ENCODE data around the gene NEDD4L. TPM values are rescaled to one million over a fixed set of nuclear protein-coding genes. Genes with fewer than 3 reads are reported as not detected.

NEDD4L gene
- total and polyA plus RNA-seq, 10 of the 15 experiments (the other 5 are each of a cell fraction or from before 2014, with no cell fraction given) = 7.4 to 24.0 (median 17.7) TPM

DNA sequence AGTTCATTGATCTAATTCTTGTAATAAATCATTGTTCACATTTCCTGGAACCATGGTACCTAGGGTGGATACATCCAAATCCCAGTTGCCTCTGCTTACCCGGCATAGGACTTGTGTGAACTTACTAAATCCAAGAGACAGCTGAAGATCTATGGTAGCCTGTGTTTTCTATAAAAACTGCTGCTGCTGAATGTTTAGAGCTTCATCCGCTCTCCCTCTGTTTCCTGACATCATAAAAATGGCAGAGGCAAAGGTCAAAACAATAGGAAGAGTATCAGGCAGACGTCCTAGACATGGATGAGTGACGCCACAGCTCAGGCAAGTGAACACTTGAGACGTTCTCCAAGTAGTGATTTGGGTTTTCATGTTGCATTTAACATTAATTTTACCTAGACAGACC is 326.6 kb downstream of the NEDD4L start (continued):
- TF ChIP-seq, protein P1, sequence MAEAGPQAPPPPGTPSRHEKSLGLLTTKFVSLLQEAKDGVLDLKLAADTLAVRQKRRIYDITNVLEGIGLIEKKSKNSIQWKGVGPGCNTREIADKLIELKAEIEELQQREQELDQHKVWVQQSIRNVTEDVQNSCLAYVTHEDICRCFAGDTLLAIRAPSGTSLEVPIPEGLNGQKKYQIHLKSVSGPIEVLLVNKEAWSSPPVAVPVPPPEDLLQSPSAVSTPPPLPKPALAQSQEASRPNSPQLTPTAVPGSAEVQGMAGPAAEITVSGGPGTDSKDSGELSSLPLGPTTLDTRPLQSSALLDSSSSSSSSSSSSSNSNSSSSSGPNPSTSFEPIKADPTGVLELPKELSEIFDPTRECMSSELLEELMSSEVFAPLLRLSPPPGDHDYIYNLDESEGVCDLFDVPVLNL (IDR thresholded peaks at IDR 0.05; ENCODE audit: low read depth, low read length) = no peak
- TF ChIP-seq RELA (IDR thresholded peaks at IDR 0.05; ENCODE audit: borderline replicate concordance, partially characterized antibody) = no peak
- no peak for TF ChIP-seq TAF1 (IDR thresholded peaks at IDR 0.05; ENCODE audit: borderline replicate concordance, low read depth, low read length)
- no peak for TF ChIP-seq HCFC1 (IDR thresholded peaks at IDR 0.05; ENCODE audit: low read length)

GRCh38 chr18:58373481-58373880 is 329.5 kb downstream of the NEDD4L start:
- ChIA-PET POLR2A (no interaction called here), SMC1A (ENCODE audit: uncharacterized antibody, unreplicated experiment) (no interaction called here)
- H3K4me2 ChIP-seq (ENCODE audit: control insufficient read depth, insufficient read depth) = no peak overlapping the region

More at GRCh38 chr18:58373481-58373880, 329.5 kb downstream of the NEDD4L start:
- ChIA-PET CTCF (no interaction called here), RAD21 (ENCODE audit: unreplicated experiment) (no interaction called here)
- Histone ChIP-seq H4K20me1 (ENCODE audit: control insufficient read depth, insufficient read depth) (no peaks in the 10 kb centered on the region), H3K9me3 (replicated peaks; ENCODE audit: control insufficient read depth, insufficient read depth, low read length) (no peaks in the 10 kb centered on the region), H3K9ac (ENCODE audit: control insufficient read depth, insufficient read depth, low read length) (no peak overlapping the region), H3K27me3 (replicated peaks in 1 of 2; ENCODE audit: control insufficient read depth in 2 of 2, insufficient read depth in 2 of 2, low read length in 1 of 2) (no peaks in the 10 kb centered on the region), H3K27ac (ENCODE audit: control insufficient read depth, insufficient read depth) (no peak overlapping the region), H2AFZ (ENCODE audit: control insufficient read depth, low read depth, low read length) (no peak overlapping the region), H3K4me3 (no peak overlapping the region), H3K36me3 (ENCODE audit: control insufficient read depth in 2 of 2, insufficient read depth in 2 of 2, low read length in 1 of 2) (no peaks in the 10 kb centered on the region; a peak in 2 of 4 replicates), H3K79me2 (ENCODE audit: control insufficient read depth, insufficient read depth, low read length) (no peaks in the 10 kb centered on the region), H3K4me1 (ENCODE audit: control insufficient read depth, insufficient read depth, low read length) (no peaks in the 10 kb centered on the region)
- DNase-seq (ENCODE audit: low read depth, low spot score) (no peak), FAIRE-seq (no peak), ATAC-seq (no peak)
- intact Hi-C loops (cut with micrococcal nuclease; ENCODE audit: unreplicated experiment) = no loop called here
- TF ChIP-seq, protein P2, sequence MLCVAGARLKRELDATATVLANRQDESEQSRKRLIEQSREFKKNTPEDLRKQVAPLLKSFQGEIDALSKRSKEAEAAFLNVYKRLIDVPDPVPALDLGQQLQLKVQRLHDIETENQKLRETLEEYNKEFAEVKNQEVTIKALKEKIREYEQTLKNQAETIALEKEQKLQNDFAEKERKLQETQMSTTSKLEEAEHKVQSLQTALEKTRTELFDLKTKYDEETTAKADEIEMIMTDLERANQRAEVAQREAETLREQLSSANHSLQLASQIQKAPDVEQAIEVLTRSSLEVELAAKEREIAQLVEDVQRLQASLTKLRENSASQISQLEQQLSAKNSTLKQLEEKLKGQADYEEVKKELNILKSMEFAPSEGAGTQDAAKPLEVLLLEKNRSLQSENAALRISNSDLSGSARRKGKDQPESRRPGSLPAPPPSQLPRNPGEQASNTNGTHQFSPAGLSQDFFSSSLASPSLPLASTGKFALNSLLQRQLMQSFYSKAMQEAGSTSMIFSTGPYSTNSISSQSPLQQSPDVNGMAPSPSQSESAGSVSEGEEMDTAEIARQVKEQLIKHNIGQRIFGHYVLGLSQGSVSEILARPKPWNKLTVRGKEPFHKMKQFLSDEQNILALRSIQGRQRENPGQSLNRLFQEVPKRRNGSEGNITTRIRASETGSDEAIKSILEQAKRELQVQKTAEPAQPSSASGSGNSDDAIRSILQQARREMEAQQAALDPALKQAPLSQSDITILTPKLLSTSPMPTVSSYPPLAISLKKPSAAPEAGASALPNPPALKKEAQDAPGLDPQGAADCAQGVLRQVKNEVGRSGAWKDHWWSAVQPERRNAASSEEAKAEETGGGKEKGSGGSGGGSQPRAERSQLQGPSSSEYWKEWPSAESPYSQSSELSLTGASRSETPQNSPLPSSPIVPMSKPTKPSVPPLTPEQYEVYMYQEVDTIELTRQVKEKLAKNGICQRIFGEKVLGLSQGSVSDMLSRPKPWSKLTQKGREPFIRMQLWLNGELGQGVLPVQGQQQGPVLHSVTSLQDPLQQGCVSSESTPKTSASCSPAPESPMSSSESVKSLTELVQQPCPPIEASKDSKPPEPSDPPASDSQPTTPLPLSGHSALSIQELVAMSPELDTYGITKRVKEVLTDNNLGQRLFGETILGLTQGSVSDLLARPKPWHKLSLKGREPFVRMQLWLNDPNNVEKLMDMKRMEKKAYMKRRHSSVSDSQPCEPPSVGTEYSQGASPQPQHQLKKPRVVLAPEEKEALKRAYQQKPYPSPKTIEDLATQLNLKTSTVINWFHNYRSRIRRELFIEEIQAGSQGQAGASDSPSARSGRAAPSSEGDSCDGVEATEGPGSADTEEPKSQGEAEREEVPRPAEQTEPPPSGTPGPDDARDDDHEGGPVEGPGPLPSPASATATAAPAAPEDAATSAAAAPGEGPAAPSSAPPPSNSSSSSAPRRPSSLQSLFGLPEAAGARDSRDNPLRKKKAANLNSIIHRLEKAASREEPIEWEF (IDR thresholded peaks at IDR 0.05; ENCODE audit: insufficient replicate concordance, low read depth, low read length) = no peak
- no peak for TF ChIP-seq HSF1 (IDR thresholded peaks at IDR 0.05; ENCODE audit: low read depth, low read length)
- no peak for TF ChIP-seq TCF3 (IDR thresholded peaks at IDR 0.05; ENCODE audit: borderline replicate concordance, insufficient read depth, low read depth, low read length)
- TF ChIP-seq KAT2A (conservative IDR thresholded peaks at IDR 0.05; ENCODE audit: control insufficient read depth, low read depth, low read length) = no peak
- no peak for TF ChIP-seq SUPT20H (IDR thresholded peaks at IDR 0.05; ENCODE audit: borderline replicate concordance, control insufficient read depth, low read depth, low read length)
- no peak for TF ChIP-seq ESRRA (IDR thresholded peaks at IDR 0.05; ENCODE audit: low read length)
- TF ChIP-seq SMAD5 (IDR thresholded peaks at IDR 0.05; ENCODE audit: low read depth) = no peak
- 67% methylated on average over 5 of the region's 5 CpGs for WGBS (ENCODE audit: insufficient coverage, insufficient replicate concordance, low lambda C conversion rate, missing lambda C conversion rate)
- in situ Hi-C loops (cut with MboI) = no loop called here
- BruUV-seq (replicated peaks) = no TSS peak
